ENCODE results near the gene WDR82.
A peak's percentile ranks its signal among the peaks of the same experiment; 100 is the strongest.

WDR82 gene

DNA sequence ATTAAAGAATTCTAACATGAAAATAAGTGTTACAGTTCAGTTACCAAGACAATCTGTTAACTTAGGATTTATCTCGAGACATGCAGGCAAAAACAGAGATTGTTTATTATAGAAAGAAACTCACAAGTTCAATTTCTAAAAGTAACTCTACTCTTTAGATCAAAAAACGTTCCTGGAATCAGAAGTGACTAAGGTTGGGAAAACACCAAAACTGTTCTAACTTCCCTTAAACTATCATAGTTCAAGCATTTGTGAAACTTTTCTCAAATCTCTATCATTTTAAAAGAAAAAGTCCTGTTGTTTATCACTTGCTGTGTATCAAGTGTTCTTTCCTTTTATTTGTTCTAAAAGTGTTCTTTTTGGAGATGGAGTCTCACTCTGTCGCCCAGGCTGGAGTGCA is 8.7 kb downstream of the WDR82 start:
- H3K4me3 ChIP-seq (replicated peaks in 1 of 2; ENCODE audit: low read depth in 2 of 2, low read length in 2 of 2) = no peak overlapping the region
- TF ChIP-seq, protein P1, sequence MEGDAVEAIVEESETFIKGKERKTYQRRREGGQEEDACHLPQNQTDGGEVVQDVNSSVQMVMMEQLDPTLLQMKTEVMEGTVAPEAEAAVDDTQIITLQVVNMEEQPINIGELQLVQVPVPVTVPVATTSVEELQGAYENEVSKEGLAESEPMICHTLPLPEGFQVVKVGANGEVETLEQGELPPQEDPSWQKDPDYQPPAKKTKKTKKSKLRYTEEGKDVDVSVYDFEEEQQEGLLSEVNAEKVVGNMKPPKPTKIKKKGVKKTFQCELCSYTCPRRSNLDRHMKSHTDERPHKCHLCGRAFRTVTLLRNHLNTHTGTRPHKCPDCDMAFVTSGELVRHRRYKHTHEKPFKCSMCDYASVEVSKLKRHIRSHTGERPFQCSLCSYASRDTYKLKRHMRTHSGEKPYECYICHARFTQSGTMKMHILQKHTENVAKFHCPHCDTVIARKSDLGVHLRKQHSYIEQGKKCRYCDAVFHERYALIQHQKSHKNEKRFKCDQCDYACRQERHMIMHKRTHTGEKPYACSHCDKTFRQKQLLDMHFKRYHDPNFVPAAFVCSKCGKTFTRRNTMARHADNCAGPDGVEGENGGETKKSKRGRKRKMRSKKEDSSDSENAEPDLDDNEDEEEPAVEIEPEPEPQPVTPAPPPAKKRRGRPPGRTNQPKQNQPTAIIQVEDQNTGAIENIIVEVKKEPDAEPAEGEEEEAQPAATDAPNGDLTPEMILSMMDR (IDR thresholded peaks at IDR 0.05; ENCODE audit: low read depth, low read length) = no peak
- no peak for DNase-seq (ENCODE audit: low read depth in 2 of 2)

- no peak for DNase-seq (ENCODE audit: low read depth in 2 of 2)
- TF ChIP-seq, protein P1 (IDR thresholded peaks at IDR 0.05; ENCODE audit: low read depth, low read length) = no peak
These were observed 10.4 kb downstream of the WDR82 start for GRCh38 chr3:52268036-52268435.

GRCh38 chr3:52265387-52265786 is 13.1 kb downstream of the WDR82 start:
- no peak for DNase-seq (ENCODE audit: low read depth in 2 of 2)
- TF ChIP-seq, protein P1 (IDR thresholded peaks at IDR 0.05; ENCODE audit: low read depth, low read length) = no peak
- no peak overlapping the region for H3K4me3 ChIP-seq (replicated peaks in 1 of 2; ENCODE audit: low read depth in 2 of 2, low read length in 2 of 2)

More at GRCh38 chr3:52268036-52268435, 10.4 kb downstream of the WDR82 start:
- no peak overlapping the region for H3K4me3 ChIP-seq (replicated peaks in 1 of 2; ENCODE audit: low read depth in 2 of 2, low read length in 2 of 2)

DNA sequence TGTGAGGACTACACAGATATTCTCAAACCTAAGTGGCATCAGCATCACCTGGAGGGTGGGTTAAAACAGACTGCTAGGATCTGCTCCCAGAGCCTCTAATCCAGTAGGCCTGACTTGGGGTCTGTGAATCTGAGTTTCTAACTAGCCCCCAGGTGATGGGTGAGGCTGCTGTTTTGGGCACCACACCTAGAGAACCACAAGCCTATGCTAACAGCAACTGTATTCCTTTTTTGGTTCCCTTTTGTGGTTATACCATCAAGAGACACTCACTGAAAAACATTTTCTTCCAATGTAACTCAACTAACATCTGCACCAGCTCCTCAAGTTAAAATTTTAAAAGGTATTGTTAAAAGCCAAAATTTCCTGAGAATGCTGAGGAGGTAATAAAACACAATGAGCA is 16.0 kb downstream of the WDR82 start:
- TF ChIP-seq, protein P1 (IDR thresholded peaks at IDR 0.05; ENCODE audit: low read depth, low read length) = no peak
- no peak overlapping the region for H3K4me3 ChIP-seq (replicated peaks in 1 of 2; ENCODE audit: low read depth in 2 of 2, low read length in 2 of 2)
- DNase-seq (ENCODE audit: low read depth in 2 of 2) = no peak

- DNase-seq (ENCODE audit: low read depth in 2 of 2) = no peak
- H3K4me3 ChIP-seq (replicated peaks in 1 of 2; ENCODE audit: low read depth in 2 of 2, low read length in 2 of 2) = no peak overlapping the region
- TF ChIP-seq, protein P1 (IDR thresholded peaks at IDR 0.05; ENCODE audit: low read depth, low read length) = no peak
These were observed 19.0 kb downstream of the WDR82 start for GRCh38 chr3:52259448-52259847.

DNA sequence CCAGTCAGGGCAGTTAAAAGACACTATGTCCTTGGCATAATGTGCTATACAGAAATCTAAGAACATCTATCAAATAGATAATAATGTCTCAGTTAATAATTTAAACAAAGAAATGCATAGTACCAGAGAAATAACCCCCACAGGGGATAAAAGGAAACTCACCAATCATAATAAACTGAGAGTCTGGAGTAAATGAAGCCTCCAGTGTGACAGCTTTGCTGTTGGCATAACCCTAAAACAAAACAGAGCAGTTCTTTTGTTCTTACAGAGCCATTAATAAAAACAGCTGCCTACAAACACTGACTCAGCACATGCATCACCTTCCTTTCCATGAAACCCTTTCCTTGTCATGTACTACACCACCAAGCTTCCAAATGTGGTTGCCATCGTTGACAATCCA is 19.4 kb downstream of the WDR82 start:
- H3K4me3 ChIP-seq (replicated peaks in 1 of 2; ENCODE audit: low read depth in 2 of 2, low read length in 2 of 2) = no peak overlapping the region
- TF ChIP-seq, protein P1 (IDR thresholded peaks at IDR 0.05; ENCODE audit: low read depth, low read length) = no peak
- DNase-seq (ENCODE audit: low read depth in 2 of 2) = peak; percentile 38 to 58

- DNase-seq (ENCODE audit: low read depth in 2 of 2) = peak in 1 of 2 donors; percentile 38
- TF ChIP-seq, protein P1 (IDR thresholded peaks at IDR 0.05; ENCODE audit: low read depth, low read length) = no peak
- H3K4me3 ChIP-seq (replicated peaks in 1 of 2; ENCODE audit: low read depth in 2 of 2, low read length in 2 of 2) = no peak overlapping the region
These were observed 20.5 kb downstream of the WDR82 start for GRCh38 chr3:52257911-52258310.
